Vagina (tissue), 2 donors: ENCODE results near the gene AMOTL1.

Experiments
- POLR2A ChIP-seq, 2 donors: fragments of 450-650 bp; IDR thresholded peaks; one replicate each; pipeline ENCODE4 v1.6.1; 2017; ENCODE audit warnings: antibody characterized with exemption in 2 of 2, mild to moderate bottlenecking in 2 of 2, moderate library complexity in 2 of 2
- TF ChIP-seq, protein P1 (sequence below), 3 experiments: fragments of 450-650 bp in 2 of 3; fragments of 200-600 bp in 1 of 3; sonication (generic) in 1 of 3; IDR thresholded peaks; one replicate each; pipeline ENCODE4 v1.5.1; 2017 to 2019; ENCODE audit warnings: antibody characterized with exemption in 3 of 3, mild to moderate bottlenecking in 2 of 3, moderate library complexity in 2 of 3

DNA sequence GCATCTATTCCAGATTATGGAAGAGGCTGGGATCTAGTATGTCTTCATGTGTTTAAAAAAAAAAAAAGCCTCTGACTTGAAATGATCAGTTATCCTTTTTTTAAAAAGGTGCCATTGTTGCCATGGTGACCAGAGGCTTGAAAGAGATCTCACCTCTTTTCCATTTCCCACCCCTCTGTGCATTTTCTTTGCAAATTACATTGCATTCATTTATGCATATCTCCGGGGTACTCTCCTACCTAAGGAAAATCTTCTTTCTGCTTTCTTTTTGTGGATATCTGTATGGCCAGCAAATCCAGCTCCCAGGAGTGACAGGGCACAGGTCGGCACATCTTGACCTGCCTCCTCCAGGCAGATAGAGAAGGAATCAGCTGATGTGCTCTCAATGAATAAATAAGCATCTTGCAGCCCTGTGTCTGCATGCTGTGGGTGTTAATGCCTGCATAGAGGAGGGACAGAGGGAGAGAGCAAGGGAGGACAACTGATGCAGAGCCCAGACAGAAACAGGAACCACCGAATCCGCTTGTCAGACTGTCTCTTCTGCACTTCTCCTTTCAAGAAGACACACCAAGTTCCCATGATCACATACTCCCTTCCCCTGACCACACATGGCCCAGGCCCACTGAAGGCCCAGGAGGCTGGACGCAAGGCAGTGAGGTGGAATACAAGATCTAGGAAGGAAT is 154.3 kb downstream of the AMOTL1 start:
- TF ChIP-seq, protein P1, sequence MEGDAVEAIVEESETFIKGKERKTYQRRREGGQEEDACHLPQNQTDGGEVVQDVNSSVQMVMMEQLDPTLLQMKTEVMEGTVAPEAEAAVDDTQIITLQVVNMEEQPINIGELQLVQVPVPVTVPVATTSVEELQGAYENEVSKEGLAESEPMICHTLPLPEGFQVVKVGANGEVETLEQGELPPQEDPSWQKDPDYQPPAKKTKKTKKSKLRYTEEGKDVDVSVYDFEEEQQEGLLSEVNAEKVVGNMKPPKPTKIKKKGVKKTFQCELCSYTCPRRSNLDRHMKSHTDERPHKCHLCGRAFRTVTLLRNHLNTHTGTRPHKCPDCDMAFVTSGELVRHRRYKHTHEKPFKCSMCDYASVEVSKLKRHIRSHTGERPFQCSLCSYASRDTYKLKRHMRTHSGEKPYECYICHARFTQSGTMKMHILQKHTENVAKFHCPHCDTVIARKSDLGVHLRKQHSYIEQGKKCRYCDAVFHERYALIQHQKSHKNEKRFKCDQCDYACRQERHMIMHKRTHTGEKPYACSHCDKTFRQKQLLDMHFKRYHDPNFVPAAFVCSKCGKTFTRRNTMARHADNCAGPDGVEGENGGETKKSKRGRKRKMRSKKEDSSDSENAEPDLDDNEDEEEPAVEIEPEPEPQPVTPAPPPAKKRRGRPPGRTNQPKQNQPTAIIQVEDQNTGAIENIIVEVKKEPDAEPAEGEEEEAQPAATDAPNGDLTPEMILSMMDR (IDR thresholded peaks at IDR 0.05) = no peak
- no peak for TF ChIP-seq POLR2A (IDR thresholded peaks at IDR 0.05)
